Spleen (tissue), 11 donors: ENCODE results near the gene LRRC58. TPM values are rescaled to one million over a fixed set of nuclear protein-coding genes. Genes with fewer than 3 reads are reported as not detected.

ENCODE experiments used
- DNase-seq: peaks from one replicate; pipeline ENCODE4 v3.0.0-alpha.2; 2020
- H3K27ac ChIP-seq, 8 donors: fragments of 200-600 bp; sonication (generic) in 7 of 8; 1 replicate in 4 of 8; 2 replicates in 4 of 8; pipeline versions ENCODE4 v1.5.0 to v1.8.0; 2016 to 2021; ENCODE audit warnings: inconsistent platforms in 4 of 8, mild to moderate bottlenecking in 4 of 8, moderate library complexity in 1 of 8
- H3K27me3 ChIP-seq, 7 donors: fragments of 200-600 bp; sonication (generic) in 6 of 7; replicated peaks in 1 of 7; 1 replicate in 4 of 7; 2 replicates in 3 of 7; pipeline versions ENCODE4 v1.5.0 to v1.8.0; 2016 to 2021; ENCODE audit warnings: inconsistent platforms in 3 of 7, mild to moderate bottlenecking in 1 of 7
- H3K36me3 ChIP-seq, 6 donors: fragments of 200-600 bp; sonication (generic) in 5 of 6; 1 replicate in 4 of 6; 2 replicates in 2 of 6; pipeline versions ENCODE4 v1.5.0 to v1.8.0; 2016 to 2021; ENCODE audit warnings: inconsistent platforms in 2 of 6
- H3K4me1 ChIP-seq, 6 donors: fragments of 200-600 bp; sonication (generic) in 5 of 6; 1 replicate in 3 of 6; 2 replicates in 3 of 6; pipeline versions ENCODE4 v1.5.0 to v1.8.0; 2016 to 2021; ENCODE audit warnings: inconsistent platforms in 3 of 6
- H3K4me3 ChIP-seq, 8 donors: fragments of 200-600 bp; sonication (generic) in 7 of 8; 1 replicate in 4 of 8; 2 replicates in 4 of 8; pipeline versions ENCODE4 v1.5.0 to v1.8.0; 2016 to 2021; ENCODE audit warnings: inconsistent platforms in 4 of 8, mild to moderate bottlenecking in 4 of 8, moderate library complexity in 2 of 8
- H3K9me3 ChIP-seq, 8 donors: fragments of 200-600 bp; sonication (generic) in 7 of 8; 1 replicate in 4 of 8; 2 replicates in 4 of 8; pipeline versions ENCODE4 v1.5.0 to v1.8.0; 2016 to 2021; ENCODE audit warnings: inconsistent platforms in 4 of 8
- CTCF ChIP-seq, 11 experiments: fragments of 200-600 bp in 7 of 11; fragments of 450-650 bp in 4 of 11; sonication (generic) in 4 of 11; IDR thresholded peaks in 8 of 11; conservative IDR thresholded peaks in 3 of 11; 1 replicate in 7 of 11; 2 replicates in 4 of 11; pipeline versions ENCODE4 v1.4.0 to v1.8.0; 2016 to 2021; ENCODE audit warnings: antibody characterized with exemption in 11 of 11, inconsistent platforms in 4 of 11, mild to moderate bottlenecking in 1 of 11
- POLR2A ChIP-seq, 3 donors: fragments of 450-650 bp; IDR thresholded peaks; one replicate each; pipeline ENCODE4 v1.5.1; 2017; ENCODE audit warnings: antibody characterized with exemption in 3 of 3, mild to moderate bottlenecking in 1 of 3
- POLR2AphosphoS5 ChIP-seq, 3 donors: sonication (generic); formaldehyde crosslinking; IDR thresholded peaks; one replicate each; pipeline ENCODE4 v1.5.1; 2017; ENCODE audit warnings: antibody characterized with exemption in 3 of 3
- WGBS, 5 donors: extraction: QIAGEN DNeasy Blood & Tissue Kit in 3 of 5; methylation state at CpG; one replicate each; pipeline versions ENCODE4 v1.1.5 to v1.1.7; 2013 to 2018; 5-methylcytosine and 5-hydroxymethylcytosine counted together
- intact Hi-C: fragments of 100-400 bp; cut with DNase I; formaldehyde crosslinking; loops from one replicate; pipeline ENCODE4 v1.15.0; 2023; ENCODE audit warnings: low total_unique reads
- polyA plus RNA-seq, 3 donors: library from polyadenylated mRNA; stranded (reverse); fragments of 200-250 nt; gene quantifications; one replicate each; pipeline ENCODE4 v1.2.1, GENCODE V29; 2013
- total RNA-seq, 7 donors: library from RNA; depleted of rRNA in 3 of 7; stranded (reverse); fragments of >200 nt in 3 of 7; fragmentation: NEBNext Ultra II Directional in 4 of 7; extraction: Animal tissue kit (Norgen Biotek cat#: 25700) in 4 of 7; gene quantifications; one replicate each; pipeline versions ENCODE4 v1.1.0 to v1.2.1, GENCODE V29; 2016 to 2021
- donor health status: healthy with polysubstance abuse.
- donor health status: DM: no; HTN: no; CAD: no; lungs with moderate emphysema.
- donor health status: DM: no; HTN: no; CAD: no.
- donor health status: Bipolar disorder and iron deficiency.
- donor health status: healthy.
- donor health status: DM: no; HTN: no; CAD: no.
- donor health status: DM: yes; HTN: yes; CAD: no.

The LRRC58 gene
- total and polyA plus RNA-seq, 10 donors = 4.2 to 38.7 (median 21.2) TPM

DNA sequence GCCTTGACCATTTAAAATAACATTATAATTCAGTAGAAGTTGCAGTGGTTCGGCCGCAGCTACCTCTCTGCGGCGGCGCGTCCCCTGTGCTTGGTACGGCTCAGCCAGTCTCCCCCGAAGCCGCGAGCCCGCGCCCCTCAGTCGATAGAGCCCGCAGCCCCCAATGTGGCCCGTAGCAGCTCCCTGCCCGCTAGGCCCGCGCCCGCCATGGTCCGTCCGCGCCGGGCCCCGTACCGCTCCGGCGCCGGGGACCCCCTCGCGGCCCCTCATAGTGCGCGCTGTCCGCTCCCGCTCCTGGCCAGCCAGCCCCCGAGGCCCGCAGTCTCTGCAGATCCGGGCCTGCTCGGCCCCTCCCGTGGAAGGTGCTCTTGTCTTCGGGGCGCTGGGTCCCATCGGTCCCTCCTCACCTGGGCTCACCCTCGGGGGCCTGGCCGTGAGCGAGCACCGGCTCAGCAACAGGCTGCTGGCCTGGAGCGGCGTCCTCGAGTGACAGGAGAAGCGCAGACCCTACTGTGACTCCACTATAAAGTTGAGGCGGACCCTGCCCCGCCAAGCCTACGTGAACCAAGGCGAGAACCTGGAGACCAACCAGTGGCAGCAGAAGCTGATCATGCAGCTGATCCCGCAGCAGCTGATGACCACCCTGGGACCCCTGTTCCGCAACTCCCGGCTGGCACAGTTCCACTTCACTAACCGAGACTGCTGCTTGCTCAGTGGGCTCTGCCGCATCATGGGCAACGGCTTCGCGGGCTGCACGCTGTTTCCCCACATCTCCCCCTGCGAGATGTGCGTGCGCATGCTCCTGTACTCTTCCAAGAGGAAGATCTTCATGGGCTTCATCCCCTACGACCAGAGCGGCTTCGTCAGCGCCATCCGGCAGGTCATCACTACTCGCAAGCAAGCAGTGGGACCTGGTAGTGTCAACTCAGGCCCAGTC is 42.4 kb downstream of the LRRC58 start:
- 68 to 86% (median 76%) methylated on average over 36 to 72 of the region's 72 CpGs for WGBS, 5 donors
- peaks cover 0 to 10% (median 0%) of the 10 kb centered on the region in 8 donors for H3K9me3 ChIP-seq
- no peaks in the 10 kb centered on the region for H3K4me1 ChIP-seq
- H3K27ac ChIP-seq = no peak overlapping the region
- no peaks in the 10 kb centered on the region for H3K36me3 ChIP-seq
- no peak for DNase-seq
- no peak for TF ChIP-seq POLR2A (IDR thresholded peaks at IDR 0.05)
- TF ChIP-seq POLR2AphosphoS5 (IDR thresholded peaks at IDR 0.05) = no peak
- no peak for TF ChIP-seq CTCF (IDR thresholded peaks at IDR 0.05 in 8 of 11, conservative IDR thresholded peaks at IDR 0.05 in 3 of 11)
- intact Hi-C loops = no loop called here
- H3K27me3 ChIP-seq = peaks cover 0 to 9% (median 0%) of the 10 kb centered on the region in 7 donors
- no peak overlapping the region for H3K4me3 ChIP-seq

GRCh38 chr3:120304616-120305015 is 44.5 kb downstream of the LRRC58 start:
- no peak for DNase-seq
- intact Hi-C loops = no loop called here
- peaks cover 0 to 10% (median 0%) of the 10 kb centered on the region in 8 donors for H3K9me3 ChIP-seq
- peaks cover 0 to 9% (median 0%) of the 10 kb centered on the region in 7 donors for H3K27me3 ChIP-seq
- 90 to 98% (median 95%) methylated on average over 4 of the region's 4 CpGs for WGBS, 5 donors
- H3K4me1 ChIP-seq = no peaks in the 10 kb centered on the region
- no peak overlapping the region for H3K4me3 ChIP-seq
- TF ChIP-seq CTCF (IDR thresholded peaks at IDR 0.05 in 8 of 11, conservative IDR thresholded peaks at IDR 0.05 in 3 of 11) = no peak
- no peak for TF ChIP-seq POLR2AphosphoS5 (IDR thresholded peaks at IDR 0.05)
- no peak for TF ChIP-seq POLR2A (IDR thresholded peaks at IDR 0.05)
- H3K27ac ChIP-seq = no peak overlapping the region
- H3K36me3 ChIP-seq = no peaks in the 10 kb centered on the region

GRCh38 chr3:120302361-120302760 is 46.8 kb downstream of the LRRC58 start:
- intact Hi-C loops = no loop called here
- H3K27me3 ChIP-seq = peaks cover 0 to 9% (median 0%) of the 10 kb centered on the region in 7 donors
- H3K36me3 ChIP-seq = no peaks in the 10 kb centered on the region
- DNase-seq = no peak
- no peaks in the 10 kb centered on the region for H3K4me1 ChIP-seq
- 87 to 90% (median 87%) methylated on average over 5 of the region's 5 CpGs for WGBS, 5 donors
- no peak overlapping the region for H3K27ac ChIP-seq
- TF ChIP-seq POLR2AphosphoS5 (IDR thresholded peaks at IDR 0.05) = no peak
- TF ChIP-seq CTCF (IDR thresholded peaks at IDR 0.05 in 8 of 11, conservative IDR thresholded peaks at IDR 0.05 in 3 of 11) = no peak
- no peak for TF ChIP-seq POLR2A (IDR thresholded peaks at IDR 0.05)
- H3K4me3 ChIP-seq = no peak overlapping the region
- peaks cover 0 to 8% (median 0%) of the 10 kb centered on the region in 8 donors for H3K9me3 ChIP-seq

DNA sequence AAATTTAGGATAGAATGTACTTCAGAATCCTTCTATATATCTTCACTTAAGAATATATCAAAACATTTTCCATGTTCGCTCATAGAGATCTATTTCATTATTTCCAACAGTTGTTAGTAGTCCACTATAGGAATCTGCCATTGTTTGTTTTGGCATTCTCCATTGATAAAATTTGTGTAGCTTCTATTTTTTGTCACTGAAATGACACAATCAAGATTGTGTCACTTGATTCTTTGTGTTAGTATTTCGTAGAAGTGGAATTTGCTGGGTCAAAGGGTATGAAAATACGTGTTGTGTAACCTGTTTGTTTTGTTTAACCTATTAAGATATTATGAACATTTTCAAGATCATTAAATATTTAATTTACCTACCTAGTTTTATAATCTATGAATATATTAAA is 48.2 kb downstream of the LRRC58 start:
- Histone ChIP-seq H3K9me3 (no peaks in the 10 kb centered on the region), H3K4me3 (no peak overlapping the region), H3K27ac (no peak overlapping the region), H3K4me1 (no peaks in the 10 kb centered on the region), H3K27me3 (no peaks in the 10 kb centered on the region), H3K36me3 (no peaks in the 10 kb centered on the region)
- intact Hi-C loops = no loop called here
- no peak for TF ChIP-seq POLR2A (IDR thresholded peaks at IDR 0.05)
- no peak for TF ChIP-seq CTCF (IDR thresholded peaks at IDR 0.05 in 8 of 11, conservative IDR thresholded peaks at IDR 0.05 in 3 of 11)
- no peak for TF ChIP-seq POLR2AphosphoS5 (IDR thresholded peaks at IDR 0.05)
- WGBS, 5 donors = 85 to 93% (median 89%) methylated on average over 3 of the region's 3 CpGs
- DNase-seq = no peak
